Pericardium fibroblast (primary cell): ENCODE measurements around the gene MPV17. TPM values are rescaled to one million over a fixed set of nuclear protein-coding genes. Genes with fewer than 3 reads are reported as not detected.

Experiments
- total RNA-seq: library from RNA; depleted of rRNA; stranded (reverse); fragments of >200 nt; gene quantifications from 2 replicates; pipeline ENCODE4 v1.2.3, GENCODE V29; 2015

MPV17 gene, protein sequence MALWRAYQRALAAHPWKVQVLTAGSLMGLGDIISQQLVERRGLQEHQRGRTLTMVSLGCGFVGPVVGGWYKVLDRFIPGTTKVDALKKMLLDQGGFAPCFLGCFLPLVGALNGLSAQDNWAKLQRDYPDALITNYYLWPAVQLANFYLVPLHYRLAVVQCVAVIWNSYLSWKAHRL
- total RNA-seq, result 93.4 and 101 TPM in 2 replicates

DNA sequence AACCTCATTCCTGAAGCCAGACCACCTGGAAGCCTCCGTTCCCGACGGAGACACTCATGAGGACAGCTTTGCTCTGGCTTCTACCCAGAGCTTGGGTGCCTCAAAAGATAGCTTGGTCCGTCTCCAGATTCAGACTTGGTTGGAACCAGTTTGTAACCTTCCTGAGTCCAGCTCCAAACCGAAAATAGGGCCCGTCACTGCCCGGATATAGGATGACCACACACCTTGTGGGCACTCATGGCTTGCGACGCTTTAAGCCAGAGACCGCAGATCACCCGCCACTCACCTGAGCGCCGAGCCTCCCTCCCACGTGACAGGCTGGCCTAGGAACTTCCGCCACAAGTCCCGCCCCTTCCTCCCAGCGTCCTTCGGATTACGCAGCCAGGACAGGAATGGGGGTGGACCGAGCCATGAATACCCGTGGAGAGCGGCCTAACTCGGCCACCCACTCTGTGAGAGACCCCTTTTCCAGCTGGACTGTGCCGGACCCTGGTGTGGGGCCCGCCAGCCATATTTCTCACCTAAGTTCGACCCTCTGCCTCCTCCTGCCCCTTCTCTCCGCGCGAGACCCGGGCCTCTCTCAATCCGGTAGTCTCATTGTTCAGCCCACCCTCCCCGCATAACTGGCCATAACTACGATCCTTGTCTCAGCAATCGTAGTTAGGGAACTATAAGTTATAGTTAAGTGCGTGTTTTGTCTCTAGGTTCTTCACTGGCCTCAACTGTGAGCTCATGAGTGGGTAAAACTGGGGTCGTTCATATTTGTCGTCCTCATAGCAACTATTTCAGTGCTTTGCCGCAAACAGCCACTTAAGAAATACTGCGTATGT is at the start of gene MPV17:
TSS of gene MPV17 (minus strand) at position 332 of the 830 bp plus-strand sequence. CDS start 580 bp downstream, outside the sequence.

DNA sequence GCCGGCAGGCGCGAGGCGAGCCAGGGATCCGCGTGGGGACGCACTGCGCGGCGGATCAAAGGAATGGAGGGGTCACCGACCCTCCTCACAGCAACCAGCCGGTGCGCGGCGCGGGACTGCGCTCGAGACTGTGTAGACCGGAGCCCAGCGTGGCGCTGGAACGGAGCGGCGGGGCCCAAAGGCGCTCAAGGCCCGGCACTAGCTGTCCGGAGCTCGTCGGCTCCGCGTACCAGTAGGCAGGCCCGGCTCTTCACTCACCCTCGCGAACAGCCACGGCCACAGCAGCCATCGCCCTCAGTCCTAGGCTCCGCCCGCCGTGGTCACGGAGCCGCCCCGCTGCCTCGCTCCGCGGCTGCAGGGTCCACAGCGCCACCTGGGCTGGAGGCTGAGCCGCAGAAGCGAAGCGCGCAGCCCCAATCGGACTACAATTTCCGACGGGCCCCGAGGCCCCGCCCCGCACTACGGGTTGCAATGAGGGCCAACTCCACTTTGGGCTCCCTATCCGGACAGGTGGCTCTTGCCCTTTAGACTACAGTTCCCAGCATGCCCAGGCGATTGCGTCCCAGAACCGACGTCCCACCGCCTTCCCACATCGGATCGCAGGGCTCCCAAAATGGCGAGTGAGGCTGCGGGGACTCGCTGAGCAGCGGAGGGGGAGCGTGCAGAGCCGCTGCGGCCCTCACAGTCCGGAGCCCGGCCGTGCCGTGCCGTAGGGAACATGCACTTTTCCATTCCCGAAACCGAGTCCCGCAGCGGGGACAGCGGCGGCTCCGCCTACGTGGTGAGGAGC is 47.3 kb upstream of the MPV17 start, which contains the start of the genes EIF2B4 and SNX17:
TSS of gene EIF2B4 (minus strand) at position 313 of the 790 bp plus-strand sequence. CDS start at position 289, 24 bp downstream.
TSS of gene SNX17 (plus strand) at position 591 of the 790 bp plus-strand sequence. CDS start at position 719, 128 bp downstream.

DNA sequence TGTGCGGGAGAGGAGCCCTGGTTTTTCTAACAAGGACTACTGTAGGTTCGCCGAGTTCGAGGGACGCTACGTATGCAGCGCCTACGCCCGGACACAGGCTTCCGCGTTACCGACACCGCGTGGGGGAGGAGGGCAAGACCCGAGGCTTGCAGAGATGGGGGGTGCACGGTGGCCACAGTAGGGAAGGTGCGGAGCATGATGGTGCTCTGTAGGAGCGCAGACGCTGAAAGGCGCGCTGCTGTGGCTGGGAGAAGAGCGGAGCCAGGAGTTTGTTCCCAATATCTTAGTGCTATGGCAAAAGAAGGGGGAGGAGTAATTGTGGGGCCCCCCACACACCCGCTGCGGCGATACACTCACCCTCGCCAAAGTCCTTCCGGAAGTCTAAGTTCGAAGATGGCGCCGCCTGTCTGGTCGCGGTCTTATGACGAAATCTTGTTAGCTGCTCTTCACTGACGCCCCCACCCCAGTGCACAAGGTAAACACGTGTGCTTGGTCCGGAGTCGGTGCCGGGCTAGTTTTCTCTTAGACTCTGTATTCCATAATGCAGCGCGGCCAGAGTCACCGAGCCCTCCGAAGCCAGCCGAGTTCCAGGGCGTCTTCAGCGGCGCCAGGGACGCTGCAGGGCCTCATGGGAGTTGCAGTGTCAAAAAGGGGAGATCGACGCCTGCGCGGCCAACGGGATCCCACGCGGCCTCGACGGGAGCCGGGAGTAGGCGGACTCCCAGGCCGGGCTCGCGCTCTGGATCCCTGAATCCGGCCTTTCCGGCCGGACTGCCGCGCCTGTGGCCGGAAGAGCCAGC is 33.7 kb upstream of the MPV17 start, which contains the start of gene GTF3C2:
TSS of gene GTF3C2 (minus strand) at position 383 of the 800 bp plus-strand sequence. CDS start 13,210 bp downstream, outside the sequence.

DNA sequence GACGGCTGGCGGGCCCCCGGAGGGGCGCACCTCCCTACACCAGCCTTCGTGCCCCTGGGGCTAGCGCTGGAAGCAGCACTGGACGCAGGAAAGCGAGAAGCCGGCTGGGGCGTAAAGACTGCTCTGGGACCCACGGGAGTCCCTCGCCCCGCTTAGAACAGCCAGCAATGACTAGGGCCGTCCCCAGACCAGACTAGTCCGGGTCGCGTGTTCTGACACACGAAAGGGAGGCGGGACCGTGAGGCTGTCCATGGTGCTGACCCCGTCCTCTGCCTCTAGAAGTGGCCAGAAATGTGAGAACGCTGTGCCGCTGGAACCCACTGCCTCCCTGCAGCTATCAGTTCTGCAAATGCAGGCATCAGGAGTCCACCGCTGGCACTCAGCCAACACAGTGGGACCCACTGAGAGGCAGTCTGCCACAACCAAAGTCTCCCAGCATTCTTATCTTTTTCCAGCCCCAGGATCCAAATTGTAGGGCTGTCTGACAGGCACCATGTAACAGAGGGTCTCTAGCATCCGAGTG is 14.5 kb downstream of the MPV17 start, which contains the start of gene UCN:
TSS of gene UCN (minus strand) at position 87 of the 523 bp plus-strand sequence. CDS start 550 bp downstream, outside the sequence.

DNA sequence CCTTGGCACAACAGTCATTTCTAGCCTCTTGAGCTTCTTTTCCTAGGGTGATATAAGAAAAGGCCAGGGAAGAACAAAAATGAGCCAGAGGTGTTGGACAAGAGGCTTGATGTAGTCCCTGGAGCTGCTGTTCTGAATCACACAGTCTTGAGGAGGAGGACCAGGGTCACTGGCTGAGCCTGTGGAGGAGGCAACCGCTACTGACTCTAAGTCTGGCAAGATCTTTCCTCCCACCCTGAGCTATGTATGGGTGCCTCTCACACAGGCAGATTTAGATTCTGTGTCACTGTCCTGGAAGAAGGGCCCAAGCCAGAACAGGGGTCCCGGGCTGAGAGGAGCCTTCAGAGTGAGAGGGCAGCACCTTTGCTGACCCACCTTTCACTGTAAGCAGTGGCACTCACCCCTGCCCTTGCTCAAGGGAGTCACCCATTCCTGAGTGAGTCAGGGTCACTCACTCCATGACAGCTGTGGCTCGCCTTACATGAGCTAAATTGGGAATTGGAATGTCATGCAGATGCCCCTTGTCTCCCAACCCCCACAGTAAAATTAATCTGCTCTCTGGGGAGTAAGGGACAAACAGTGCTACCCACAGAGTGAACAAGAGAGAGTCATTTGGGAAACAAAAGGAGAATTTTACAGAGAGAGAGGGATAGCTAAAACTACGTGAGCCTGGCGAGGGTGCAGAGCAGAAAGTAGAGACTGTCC is 40.9 kb downstream of the MPV17 start, which contains the start of gene TRIM54:
TSS of gene TRIM54 (plus strand) at position 575 of the 705 bp plus-strand sequence. CDS start 303 bp downstream, outside the sequence.

DNA sequence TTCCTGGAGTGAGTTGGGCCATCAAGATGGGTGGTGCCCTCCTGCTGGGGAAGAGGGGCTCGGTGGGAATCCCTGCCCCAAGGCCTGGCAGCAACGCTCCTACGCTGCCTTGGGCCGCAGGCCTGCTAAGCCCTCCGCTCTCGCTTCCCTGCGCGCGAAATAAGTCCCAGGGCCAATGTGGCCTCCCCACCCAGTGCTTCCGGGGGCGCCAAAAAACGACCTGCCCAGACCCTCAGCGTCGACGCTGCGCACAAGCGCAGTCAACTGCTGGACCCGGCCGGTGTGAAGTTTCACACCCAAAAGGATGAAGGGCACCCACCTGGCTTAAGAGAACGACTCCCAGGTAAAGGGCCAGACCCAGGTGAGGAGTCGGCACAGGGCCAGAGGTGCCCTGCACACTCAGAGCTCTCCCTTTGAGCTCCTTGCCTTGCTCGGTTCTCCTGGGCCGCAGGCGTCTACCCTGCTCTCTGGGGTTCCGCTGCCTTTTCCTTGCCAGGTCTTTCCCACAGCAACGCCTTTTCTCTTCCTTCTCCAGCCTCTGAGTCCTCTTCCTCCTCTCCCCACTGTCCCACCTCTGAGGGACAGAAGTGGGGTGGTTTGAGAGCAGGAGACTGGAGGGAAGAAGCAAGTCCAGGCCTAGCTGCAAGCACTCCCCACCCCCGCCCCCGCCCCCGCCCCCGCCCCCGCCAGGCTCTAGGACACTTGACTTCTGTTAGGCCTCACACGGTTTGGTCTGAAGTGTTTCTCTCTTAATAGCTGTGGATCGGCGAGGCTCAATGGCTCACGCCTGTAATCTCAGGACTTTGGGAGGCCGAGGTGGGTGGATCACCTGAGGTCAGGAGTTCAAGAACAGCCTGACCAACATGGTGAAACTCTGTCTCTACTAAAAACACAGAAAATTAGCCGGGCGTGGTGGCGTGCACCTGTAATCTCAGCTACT is 47.4 kb downstream of the MPV17 start, which contains the start of gene DNAJC5G:
TSS of gene DNAJC5G (plus strand) at position 223 of the 940 bp plus-strand sequence. CDS start 1,296 bp downstream, outside the sequence.

DNA sequence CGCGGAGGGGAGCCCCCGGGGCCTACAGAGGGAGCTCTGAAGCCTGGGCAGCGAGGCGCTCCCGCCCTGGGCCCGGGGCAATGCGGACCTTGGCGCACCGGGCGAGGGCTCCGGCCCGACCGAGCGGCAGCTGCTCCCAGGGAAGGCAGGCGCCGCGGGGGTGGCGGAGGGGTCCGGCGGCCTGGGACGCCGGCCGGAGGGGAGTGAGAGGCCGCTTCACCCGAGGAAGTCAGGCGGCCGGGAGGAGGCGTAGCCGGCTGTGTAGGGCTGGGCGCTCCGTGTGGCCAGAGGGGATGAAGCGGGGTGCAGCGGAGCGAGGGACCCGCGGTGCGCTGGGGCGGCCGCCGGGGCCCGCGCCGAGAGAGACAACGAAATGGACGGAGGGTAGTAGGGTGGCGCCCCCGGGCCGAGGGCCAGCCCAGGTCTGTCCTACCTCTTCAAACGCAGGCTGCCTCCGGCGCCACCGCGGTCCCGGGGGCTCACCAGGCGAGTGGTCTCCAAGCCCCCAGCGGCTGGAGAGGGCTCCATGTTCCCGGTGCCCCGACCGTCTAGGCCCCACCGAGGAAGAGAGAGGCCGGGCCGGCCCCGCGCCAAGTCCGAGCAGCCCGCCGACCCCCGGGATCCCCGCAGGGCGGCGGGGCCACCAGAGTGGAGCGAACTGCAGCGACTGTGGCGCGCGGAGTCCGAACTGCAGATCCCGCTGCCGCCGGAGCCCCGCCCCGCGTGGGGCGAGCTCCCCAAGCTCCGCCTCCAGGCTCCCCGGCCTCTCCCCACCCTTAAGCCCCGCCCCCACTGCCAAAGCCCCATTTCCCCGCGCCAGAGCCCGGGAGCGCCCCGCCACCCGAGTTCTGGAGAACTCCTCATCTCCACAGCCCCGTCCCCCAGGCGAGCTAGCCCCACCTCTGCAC is 60.3 kb downstream of the MPV17 start, which contains the start of gene SLC30A3:
TSS of gene SLC30A3 (minus strand) at position 669 of the 908 bp plus-strand sequence. CDS start at position 528, 141 bp downstream.

Other genes starting within 250 kb of the MPV17 start
- 242 and 312 TPM in 2 replicates for gene EMILIN1, start 244.5 kb downstream of the MPV17 start, total RNA-seq
- 0.12 TPM in 1 of 2 replicates, not detected in the other for gene KHK, start 236.3 kb downstream of the MPV17 start, total RNA-seq
- gene CGREF1, start 204.0 kb downstream of the MPV17 start, total RNA-seq, result 9.0 and 10.2 TPM in 2 replicates
- gene ABHD1, start 199.3 kb downstream of the MPV17 start, total RNA-seq, result not detected in 2 replicates
- gene PREB, start 188.5 kb downstream of the MPV17 start, total RNA-seq, result 40.9 and 59.7 TPM in 2 replicates
- not detected in 2 replicates for gene PRR30, start 183.7 kb downstream of the MPV17 start, total RNA-seq
- gene TCF23, start 174.1 kb downstream of the MPV17 start, total RNA-seq, result 0.09 TPM in 1 of 2 replicates, not detected in the other
- 170 and 171 TPM in 2 replicates for gene ATRAID, start 111.1 kb downstream of the MPV17 start, total RNA-seq
- gene SLC5A6, start 110.8 kb downstream of the MPV17 start, total RNA-seq, result 15.8 and 19.3 TPM in 2 replicates
- 31.2 and 41.0 TPM in 2 replicates for gene CAD, start 105.7 kb downstream of the MPV17 start, total RNA-seq
- gene SLC30A3, start 60.0 kb downstream of the MPV17 start, total RNA-seq, result not detected in 2 replicates
- gene DNAJC5G, start 47.7 kb downstream of the MPV17 start, total RNA-seq, result not detected in 2 replicates
- gene TRIM54, start 40.7 kb downstream of the MPV17 start, total RNA-seq, result not detected in 2 replicates
- 0.35 and 2.0 TPM in 2 replicates for gene UCN, start 14.7 kb downstream of the MPV17 start, total RNA-seq
- 24.5 and 24.8 TPM in 2 replicates for gene GTF3C2, start 33.7 kb upstream of the MPV17 start, total RNA-seq
- 27.5 and 28.7 TPM in 2 replicates for gene EIF2B4, start 47.2 kb upstream of the MPV17 start, total RNA-seq
- gene SNX17, start 47.5 kb upstream of the MPV17 start, total RNA-seq, result 134 and 146 TPM in 2 replicates
- gene ZNF513, start 57.6 kb upstream of the MPV17 start, total RNA-seq, result 3.9 and 9.0 TPM in 2 replicates
- 49.5 and 66.2 TPM in 2 replicates for gene PPM1G, start 86.5 kb upstream of the MPV17 start, total RNA-seq
- gene NRBP1, start 105.5 kb upstream of the MPV17 start, total RNA-seq, result 79.3 and 91.0 TPM in 2 replicates
- gene KRTCAP3, start 119.3 kb upstream of the MPV17 start, total RNA-seq, result 5.2 TPM in 1 of 2 replicates, not detected in the other
- gene IFT172, start 166.6 kb upstream of the MPV17 start, total RNA-seq, result 13.5 and 20.7 TPM in 2 replicates
- 15.2 and 17.4 TPM in 2 replicates for gene FNDC4, start 172.1 kb upstream of the MPV17 start, total RNA-seq
- 0.12 TPM in 1 of 2 replicates, not detected in the other for gene GCKR, start 173.7 kb upstream of the MPV17 start, total RNA-seq